CD4-positive, alpha-beta T cell treated with Interferon gamma for 1 hour (primary cell): ENCODE results near the gene MRPL19.
"Not testable (repeated sequence)": the region's sequence is repeated elsewhere in the genome, so short reads cannot be mapped to it uniquely, and the experiment has no call there.

Experiments used
- DNase-seq: peaks from one replicate; pipeline ENCODE4 v3.0.0-alpha.2; 2020

Gene MRPL19

DNA sequence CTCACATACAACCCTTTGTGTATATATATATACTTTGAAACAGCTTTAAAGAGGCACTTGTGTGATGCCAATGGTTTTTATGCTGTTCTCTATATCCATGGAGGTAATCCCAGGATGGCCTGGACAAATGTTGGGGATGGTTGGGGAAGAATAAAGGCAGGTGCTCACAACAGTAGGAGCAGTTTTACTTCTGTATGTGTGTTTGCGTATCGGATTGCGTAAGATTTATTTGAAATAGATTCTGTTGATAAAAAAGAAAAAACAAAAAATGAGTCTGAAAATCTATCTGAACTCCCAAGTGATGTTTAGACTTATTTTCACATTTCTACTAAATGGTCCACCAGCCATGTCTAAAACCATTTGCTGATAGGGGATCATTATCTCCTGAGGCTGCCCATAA lies 29.3 kb downstream of the MRPL19 start:
- DNase-seq = no peak

DNA sequence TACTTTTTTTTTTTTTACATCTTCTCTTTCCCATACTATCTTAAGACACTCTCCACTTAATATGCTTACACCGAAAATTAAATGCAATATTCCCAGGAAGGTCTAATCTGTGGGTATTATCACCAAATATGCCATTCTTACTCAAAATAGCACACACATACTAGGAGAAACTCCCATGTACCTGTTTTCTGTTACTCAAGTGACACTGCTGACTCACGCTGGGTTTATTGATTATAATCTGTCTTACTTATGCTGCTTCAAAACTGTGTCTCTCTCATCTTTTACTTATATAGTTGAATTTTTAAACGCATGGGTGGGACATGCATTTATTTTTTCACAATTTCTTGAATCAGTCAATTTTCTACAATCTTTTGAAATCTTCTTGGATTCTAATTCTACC lies 29.9 kb downstream of the MRPL19 start:
- no peak for DNase-seq

DNA sequence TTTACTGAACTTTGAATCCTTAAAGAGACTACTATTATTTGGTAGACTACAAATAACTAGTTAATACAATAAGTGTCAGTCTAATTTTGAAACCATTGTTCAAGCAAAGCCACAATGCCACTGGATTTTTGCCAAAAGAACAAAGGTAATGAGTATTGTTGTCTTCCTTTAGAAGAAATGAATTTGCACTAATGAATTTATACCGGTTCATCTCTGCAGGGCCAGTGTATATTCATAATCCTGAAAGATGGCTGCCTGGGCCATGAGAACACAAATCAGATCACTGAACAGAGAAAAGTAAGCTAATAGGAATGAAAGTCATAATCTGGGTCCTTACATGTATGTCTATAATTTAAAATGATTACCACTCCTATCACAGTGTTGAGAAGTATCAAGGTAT lies 33.0 kb downstream of the MRPL19 start:
- no peak for DNase-seq

DNA sequence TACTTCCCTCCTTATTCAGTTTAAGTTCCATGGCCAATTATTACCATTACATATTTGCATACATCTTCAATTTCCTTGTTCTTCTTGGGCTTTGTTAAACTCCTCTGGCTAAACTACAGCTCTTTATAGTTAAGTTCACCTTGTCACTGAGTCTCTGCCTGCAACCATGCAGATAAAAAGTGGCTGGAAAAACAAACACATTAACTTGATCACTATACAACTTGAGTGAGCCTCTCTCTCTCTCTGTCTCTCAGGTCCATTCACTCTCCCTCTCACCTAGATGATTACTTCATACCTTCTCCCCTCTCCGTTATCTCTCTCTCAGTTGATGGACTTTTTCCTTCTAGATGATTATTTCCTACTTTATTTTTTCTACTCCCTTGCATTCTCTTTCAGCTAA lies 33.8 kb downstream of the MRPL19 start:
- no peak for DNase-seq

DNA sequence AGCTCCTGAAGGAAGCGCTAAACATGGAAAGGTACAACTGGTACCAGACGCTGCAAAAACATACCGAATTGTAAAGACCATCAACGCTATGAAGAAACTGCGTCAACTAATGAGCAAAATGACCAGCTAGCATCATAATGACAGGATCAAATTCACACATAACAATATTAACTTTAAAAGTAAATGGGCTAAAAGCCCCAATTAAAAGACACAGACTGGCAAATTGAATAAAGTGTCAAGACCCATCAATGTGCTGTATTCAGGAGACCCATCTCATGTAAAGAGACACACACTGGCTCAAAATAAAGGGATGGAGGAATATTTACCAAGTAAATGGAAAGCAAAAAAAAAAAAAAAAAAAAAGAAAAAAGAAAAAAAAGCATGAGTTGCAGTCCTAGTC lies 36.8 kb downstream of the MRPL19 start:
- DNase-seq = not testable (repeated sequence)

DNA sequence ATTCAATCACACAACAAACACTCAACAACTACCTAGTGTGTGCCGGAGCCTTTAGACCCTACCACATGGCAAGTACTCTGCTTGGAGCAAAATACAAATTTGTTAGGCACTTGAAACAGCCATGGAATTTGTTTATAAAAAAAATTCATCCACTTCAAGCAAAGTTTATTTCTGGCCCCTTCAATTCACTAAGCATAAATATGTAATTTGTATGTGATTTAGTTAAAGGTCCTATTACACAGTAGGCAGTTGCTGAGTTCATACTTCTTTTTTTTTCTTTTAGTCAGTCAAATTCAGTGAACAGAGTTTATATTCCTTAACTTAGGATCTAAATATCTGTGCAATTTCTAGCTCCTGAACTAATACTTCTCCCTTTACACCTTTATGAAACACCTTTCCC lies 41.6 kb downstream of the MRPL19 start:
- no peak for DNase-seq

DNA sequence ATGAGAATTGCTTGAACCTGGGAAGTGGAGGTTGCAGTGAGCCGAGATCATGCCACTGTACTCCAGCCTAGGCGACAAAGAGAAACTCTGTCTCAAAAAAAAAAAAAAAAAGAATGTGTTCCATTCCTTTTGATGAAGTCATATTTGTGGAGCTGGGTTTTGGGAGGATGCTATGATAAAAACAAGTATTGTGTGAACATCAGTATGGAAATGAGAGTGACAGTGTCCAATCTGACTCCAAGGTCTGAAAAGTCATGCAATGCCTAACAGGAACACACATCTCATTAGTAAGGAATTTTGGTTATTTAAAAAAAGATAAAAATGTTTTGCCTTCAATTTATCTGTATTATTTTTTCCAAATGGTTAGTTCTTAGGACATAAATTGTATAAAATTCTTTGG lies 52.3 kb downstream of the MRPL19 start:
- no peak for DNase-seq

DNA sequence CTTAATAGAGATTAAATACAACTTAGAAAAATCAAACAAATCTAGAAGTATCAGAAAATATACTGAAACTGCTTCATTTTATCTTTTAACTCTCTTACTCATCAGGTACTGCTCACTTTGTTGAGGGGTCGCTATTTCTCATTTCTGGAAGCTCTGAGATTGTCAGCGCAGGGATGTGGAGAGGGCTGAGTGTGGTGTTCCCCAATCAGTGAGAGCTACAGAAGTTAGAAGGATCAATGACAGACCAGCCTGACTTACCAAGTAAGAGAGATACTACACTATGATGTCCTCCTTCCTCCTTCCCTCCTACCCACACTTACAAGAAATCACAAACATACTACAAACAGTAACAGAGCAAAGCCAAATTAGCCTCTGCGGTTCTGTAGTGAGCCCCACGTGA lies 56.0 kb downstream of the MRPL19 start:
- no peak for DNase-seq

DNA sequence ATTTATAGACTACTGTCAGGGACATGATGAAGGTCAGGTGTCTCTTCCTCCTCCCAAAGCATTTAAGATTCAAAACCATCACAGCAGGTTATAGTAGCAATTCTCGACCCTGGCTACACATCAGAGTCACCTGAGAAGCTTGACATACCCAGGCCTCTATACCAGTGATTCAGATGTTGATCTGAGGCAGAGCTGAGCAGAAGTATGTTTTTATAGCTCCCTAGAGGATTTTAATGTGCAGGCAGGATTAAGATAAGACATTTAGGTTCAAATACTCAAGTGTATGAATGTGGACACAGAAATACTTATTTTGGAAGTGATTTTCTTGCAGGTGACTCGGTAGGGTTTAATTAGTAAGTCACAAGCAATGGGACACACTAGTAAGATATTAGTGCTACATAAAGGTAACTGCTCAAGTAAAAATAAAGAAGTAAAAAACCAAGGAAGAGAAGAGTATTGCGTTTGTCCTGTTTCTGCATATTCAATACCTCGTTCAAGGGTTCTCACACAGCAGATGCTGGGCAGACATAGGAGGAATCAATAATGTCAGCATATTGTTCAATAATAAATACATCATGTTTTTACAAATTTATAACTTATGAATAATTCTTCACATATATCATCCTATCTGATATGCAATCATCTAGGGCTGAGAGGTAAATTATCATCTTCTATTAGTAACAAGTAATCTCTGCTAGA lies 57.2 kb downstream of the MRPL19 start:
- DNase-seq = no peak

DNA sequence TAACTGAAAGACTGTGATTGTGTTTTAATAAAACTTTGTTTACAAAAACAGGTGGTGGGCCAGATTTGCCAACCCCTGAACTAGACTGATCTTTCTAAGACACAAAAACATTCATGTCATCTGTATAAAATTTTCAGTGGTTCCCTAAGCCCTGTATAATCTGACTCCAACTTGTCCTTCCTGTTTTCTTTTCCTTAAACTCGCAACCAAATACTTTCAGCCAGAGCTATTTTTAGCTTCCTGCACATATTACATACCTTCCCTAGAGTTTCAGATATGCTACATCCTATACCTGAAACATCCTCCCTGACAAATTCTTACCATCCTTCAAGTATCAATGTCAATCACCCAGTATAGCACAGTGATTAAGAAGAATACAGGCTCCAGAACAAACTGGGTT lies 59.3 kb downstream of the MRPL19 start:
- DNase-seq = no peak

DNA sequence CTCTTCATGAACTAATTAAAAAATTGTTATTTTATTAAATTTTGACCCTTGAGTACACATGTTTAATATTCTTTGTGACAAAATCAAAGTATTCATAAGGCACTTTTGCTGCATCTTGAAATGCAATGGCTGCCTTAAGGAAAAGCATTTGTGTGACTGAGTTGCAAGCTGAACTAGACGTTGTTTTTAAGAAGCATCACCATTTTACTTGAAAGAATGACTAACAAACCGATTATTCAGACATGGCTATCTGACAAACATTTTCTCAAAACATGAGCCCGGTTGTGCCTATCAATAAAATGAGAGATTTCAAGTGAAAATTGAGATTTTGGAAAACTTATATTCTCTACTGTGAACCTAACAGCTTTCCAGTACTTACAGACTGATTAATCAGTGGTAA lies 61.3 kb downstream of the MRPL19 start:
- DNase-seq = no peak

DNA sequence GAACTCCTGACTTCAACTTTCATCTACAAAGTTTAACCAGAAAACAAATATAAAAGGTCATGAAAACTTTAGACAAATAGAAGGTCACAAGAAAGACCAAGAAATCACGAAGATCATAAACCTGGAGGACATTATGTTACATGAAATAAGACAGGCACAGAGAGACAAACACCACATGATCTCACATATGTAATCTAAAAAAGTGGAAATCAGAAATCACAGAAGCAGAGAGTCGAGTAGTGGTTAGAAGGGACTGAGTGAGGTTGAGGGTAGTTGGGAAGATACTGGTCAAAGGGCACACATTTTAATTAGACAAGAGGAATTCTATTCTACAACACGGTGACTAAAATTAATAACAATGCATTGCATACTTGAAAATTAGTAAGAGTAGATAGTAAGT lies 62.7 kb downstream of the MRPL19 start:
- DNase-seq = no peak

DNA sequence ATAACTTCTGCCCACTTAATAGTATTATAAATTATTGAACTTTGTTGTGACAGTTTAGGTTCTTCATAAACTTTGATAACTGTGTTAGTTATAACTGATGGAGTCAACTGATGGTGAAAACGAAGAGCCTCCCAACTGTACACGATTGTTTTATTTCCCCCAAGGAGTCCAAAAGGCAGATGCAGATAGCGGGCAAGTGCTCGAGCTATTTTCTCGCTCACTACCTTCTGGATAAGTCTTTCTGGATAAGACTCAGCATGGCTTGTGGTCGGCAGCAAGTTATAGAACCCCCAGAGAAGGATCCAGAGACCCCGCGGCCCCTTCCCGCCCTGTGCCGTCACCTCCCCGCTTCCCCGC lies 63.6 kb downstream of the MRPL19 start:
- DNase-seq = no peak

DNA sequence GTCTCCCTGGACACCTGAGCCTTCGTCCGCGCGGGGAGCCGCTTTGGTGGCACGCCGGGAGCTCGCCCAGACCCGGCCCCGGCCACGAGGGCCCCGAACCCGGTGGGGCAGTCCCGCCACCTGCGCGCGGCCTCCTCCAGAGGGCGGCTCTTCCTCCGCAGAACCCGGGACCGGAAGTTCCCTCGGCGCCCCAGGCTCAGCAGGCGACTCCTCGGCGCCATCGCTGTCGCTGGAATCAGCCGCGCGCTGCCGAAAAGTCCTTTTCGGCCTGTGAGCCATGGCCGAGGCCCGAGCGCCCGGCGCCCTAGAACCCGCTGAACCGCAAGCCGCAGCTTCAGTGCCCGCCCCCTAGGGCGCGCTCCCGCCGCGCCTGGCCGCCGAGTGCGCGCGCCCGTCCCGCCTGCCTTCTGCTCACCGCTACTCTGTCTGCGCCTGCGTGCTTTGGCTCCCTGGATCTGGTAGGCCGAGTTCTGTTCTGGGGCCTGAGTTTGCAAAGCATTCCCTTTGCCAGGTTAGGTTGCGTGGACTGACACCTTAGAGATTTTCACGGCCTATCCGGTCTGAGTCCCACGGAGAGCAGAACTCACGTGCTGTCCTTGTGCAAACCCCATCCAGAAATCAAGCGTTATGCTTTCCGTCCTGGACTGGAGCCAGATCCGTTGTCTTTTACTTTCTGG lies 64.1 kb downstream of the MRPL19 start, which contains the start of gene GCFC2:
TSS of gene GCFC2 (minus strand) at position 339 of the 677 bp plus-strand sequence. CDS start at position 279, 60 bp downstream.
- DNase-seq = peak; percentile 85

DNA sequence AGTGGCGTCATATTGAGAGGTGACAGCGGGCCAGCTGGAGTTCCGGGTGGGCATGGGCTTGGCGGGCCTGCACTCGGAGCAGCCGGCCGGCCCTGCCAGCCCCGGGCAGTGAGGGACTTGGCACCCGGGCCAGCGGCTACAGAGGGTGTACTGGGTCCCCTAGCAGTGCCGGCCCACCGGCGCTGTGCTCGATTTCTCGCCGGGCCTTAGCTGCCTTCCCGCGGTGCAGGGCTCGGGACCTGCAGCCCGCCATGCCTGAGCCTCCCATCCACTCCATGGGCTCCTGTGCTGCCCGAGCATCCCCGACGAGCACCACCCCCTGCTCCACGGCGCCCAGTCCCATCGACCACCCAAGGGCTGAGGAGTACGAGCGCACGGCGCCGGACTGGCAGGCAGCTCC lies 65.0 kb downstream of the MRPL19 start:
- not testable (repeated sequence) for DNase-seq

DNA sequence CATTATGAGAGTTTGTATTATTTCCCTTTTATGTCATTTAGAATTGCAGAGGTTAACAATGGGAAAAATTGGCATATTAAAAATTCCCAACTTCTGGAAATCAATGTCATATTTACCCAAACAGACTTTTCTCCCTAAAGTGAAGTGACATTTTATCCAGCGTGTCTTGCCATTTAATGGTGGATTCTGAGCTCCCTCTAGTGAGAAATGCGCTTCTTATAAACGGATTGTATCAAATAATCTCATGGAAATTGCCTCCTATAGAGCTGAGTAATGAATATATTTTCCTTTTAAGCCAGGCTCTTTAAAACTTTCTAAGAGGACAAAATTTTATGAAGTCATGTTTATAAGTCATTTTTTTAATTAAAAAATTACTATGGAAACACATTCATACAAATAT lies 69.8 kb downstream of the MRPL19 start:
- no peak for DNase-seq

DNA sequence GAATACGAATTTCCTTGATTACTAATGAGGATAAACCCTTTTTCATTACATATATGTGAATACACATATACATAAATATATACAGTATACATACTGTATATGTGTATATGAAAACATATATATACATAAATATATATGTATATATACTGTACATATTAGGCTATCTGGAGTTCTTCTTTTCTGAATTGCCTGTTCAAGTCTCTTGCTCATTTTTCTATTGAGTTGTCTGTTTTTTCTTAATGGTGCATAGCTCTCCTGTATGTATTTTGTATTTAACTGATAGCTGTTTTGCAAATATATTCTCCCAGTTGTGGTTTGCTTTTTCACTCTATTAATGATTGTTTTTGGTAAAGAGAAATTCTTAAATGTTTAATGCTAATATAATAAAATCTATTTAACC lies 73.0 kb downstream of the MRPL19 start:
- no peak for DNase-seq

DNA sequence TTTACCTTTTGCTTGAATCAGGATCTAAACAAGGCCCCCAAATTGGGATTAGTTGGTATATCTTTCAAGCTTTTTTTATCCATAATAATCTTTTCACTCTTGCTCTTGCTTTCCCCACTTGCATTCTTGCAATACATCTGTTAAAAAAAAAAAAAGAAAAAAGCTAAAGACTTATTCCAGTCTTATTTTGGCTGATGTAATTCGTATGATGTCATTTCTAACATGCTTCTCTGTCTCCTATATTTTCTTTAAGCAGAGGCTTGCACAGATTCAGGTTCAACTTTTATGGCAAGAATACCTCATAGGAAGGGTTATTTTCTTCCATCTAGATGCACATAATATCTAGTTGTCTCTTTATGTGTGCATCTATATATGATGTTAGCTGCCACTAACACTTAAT lies 73.9 kb downstream of the MRPL19 start:
- DNase-seq = no peak

DNA sequence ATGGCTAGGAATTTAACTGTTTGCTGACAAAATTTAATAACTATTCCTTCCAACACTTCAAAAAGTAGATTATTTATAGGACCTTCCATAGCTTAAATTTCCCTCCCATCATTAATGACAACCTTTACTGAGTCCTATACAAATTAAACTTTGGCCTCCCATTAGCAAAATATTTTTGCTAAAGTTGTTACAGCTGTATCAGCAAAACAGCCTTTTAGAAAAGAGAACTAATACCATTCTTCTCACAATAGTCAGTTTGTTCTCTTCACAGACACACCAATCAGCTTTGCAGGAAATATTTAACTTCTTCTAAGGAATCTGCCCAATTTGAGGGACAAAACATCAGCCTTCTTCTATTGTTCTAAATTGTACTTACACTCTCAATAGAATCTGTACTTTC lies 76.1 kb downstream of the MRPL19 start:
- no peak for DNase-seq

DNA sequence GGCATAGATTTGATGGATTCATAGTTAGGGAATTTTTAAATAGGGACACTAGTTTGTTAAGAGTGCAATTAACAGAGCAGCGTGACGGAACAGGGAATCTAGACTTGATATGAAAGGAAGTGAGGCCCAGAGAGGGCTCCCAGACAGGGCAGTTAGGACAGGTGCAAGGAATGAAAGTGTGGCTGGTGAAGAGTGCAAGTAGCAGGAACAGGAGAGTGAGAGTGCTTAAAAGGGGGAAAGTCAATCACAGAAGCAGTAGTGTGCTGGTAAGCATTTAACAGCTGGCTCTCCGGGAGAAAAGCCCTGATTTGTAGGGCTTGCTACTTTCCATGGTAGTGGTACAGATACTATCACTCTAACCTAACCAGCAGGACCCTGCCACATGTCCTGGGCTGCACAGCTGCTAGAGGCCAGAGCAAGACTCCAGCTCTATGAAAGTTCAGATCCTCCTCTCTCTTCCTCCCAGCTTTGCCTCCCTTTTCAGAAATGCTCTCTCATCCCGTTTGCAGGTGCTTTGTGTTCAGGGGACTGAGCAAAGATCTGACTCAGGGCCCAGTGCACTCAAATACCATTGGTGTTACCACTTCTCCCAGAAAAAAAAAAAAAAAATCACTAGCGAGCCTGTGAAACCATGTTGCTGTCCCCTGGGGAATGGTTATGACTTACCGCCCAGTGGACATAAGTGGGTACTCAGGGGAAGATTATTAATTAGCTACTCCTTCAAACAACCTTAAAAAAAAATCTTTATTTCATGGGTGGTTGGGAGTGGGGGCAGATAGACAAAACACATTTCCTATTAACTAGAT lies 82.2 kb downstream of the MRPL19 start:
- DNase-seq = no peak

DNA sequence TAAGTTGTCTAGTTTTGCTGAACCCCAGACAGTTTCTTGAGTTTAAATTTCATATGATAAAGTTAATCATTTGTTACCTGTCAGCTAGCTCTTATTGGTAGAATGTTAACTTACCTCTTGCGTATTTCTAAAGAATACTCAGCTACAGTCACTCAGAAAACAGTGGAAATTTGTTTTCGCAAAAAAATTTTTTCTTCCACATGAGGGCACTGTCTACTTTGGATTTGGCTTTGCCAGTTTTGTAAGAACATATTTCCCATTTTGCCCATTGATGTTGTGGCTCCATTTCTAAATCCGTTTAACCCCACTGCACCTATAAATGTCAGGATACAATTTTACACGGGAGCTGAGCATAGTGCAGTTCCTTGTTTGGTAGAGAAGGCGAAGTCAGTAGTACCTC lies 83.3 kb downstream of the MRPL19 start:
- no peak for DNase-seq

DNA sequence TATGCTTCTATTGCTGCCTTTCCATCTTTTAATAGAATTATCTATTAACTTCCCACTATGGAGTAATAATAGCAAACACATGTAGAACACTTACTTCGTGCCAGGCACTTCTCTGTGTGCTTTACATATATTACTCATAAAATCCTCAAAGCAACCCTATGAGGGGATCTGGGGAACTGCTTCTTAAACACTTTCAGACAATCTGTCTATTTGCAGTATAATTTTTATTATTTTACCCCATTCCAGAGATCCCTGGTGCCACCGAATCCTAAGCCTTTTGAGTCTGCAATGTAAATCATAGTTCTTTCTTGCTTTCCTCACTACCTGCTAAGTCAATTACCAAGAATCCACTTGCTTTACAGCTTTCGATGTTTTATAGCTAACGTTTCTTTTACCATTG lies 89.7 kb downstream of the MRPL19 start:
- DNase-seq = no peak

DNA sequence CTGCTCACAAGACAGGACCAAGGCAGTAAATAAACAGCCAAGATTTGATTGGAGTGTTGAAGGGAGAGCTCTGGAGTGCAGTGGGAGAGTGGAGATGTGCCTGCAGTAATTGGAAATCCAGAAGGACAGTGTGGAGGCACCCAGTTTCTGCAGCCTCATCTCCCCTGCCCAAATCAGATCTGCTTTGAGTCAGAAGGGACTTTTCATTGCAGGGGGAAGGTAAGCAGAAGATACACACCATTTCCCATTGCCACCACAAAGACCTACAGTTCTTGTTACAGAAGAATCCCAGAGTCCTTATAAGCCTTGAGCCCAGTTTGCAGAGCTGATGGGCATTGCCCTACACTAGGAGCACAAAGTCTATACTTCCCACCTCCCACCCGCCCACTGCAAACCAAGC lies 91.4 kb downstream of the MRPL19 start:
- no peak for DNase-seq
